NCI-H1048 (cell line): ENCODE data around the gene ELL2.

Experiments
- DNase-seq: peaks from one replicate; lab custom pipeline; 2025; lab: John Stamatoyannopoulos, UW

ELL2 gene

DNA sequence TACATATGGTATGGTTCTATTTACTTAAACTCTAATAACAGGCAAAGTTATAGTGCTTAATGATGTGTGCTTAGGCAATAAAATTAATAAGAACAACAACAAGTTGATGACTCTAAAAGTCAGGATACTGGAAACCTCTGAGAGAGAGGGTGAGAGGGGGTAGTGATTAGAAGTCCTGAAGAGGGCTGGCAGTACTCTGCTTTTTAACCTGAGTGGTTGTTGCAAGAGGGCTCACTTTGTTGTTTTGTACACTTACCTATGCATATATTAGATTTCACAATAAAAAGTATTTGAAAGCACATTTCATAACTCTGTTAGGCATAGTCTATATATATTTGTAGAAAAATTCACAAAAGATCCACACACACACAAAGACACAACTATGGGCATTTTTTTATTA lies 21.4 kb upstream of the ELL2 start:
- DNase-seq, result no peak

DNA sequence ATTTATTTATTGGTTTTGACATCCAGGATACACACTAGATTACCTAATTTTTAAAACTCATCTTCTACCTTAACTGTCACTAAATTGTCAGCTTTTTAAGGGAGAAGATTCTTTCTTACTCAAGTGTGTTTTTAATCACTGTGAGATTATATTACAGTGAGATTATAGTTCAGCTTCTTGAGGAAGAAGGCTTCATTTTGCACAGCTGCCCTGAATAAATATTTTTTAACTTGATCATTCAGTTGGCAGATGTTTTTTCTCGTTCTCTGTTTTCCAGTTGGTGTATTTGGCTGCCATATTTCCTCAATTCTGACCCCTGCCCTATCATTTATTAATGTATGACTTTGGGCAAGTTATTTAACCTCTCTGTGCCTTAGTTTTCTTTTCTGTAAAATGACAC lies 15.0 kb upstream of the ELL2 start:
- no peak for DNase-seq

DNA sequence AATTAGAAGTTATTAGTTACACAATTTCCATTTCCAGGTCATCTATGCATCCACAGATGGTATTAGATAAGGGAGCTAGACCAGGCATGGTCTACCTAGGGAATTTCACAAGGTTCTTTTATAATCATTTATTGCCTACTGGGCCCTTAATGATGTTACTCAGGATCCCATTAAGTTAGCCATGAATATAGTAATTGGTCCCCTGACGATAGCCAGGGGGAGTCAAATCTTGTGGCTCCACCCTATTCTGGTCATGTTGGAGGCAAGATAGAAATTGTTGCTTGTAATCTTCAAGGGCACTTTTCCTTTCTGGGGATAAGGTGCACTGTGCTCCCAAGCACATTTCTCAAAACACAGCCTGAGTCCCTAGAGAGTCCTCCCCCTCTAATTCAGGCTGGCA lies 14.1 kb upstream of the ELL2 start:
- DNase-seq, result no peak

- no peak for DNase-seq
Observed at GRCh38 chr5:95973793-95974325, 12.2 kb upstream of the ELL2 start.

DNA sequence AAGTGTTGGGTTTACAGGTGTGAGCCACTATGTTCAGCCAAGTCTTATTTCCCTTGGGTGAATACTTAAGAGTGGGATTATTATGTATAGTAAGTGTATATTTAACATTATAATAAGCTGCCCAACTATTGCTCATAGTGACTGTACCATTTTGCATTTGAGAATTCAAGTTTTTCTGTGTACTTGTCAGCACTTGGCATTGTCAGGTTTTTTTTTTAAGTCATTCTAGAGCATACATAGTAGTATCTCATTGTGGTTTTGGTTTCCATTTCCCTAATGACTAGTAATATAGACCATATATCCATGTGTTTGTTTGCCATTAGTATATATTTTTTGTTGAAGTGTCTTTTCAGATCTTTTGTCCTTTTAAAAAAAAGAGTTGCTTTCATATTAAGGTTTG lies 10.5 kb upstream of the ELL2 start:
- DNase-seq, result no peak

- DNase-seq, result no peak
Observed at GRCh38 chr5:95970359-95970704, 8.7 kb upstream of the ELL2 start.

DNA sequence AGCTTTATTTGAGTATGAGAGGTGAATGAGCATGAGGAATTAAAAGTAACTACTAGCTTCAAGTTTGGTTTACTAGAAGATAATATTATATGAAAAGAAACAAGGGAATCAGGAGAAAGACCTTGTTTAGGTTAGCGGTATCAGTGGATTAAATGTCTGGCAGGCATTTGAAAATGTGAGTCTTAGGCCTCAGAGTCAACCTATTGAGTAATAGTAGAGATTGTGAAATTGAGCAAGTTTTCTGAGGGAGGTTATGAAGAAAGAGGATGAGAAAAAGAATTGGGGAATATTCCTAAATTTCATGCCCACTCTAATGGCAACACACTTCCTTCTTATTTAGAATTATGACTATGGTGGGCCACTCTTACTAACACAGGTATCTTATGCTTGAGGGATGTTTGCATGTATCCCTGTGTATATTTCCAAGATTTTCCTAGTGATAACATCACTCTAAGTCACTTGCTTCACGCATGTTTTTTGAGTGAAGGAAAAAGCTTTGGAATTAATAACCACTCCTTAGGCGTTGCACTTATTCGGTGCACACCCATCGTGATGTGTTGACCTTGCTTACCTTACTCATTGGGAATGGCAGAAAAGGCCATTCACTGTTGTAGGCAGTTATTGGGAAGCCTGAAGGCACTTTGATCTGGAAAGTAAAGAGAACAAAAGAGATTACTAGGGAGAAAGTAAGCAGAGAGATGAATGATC lies 8.2 kb upstream of the ELL2 start:
- no peak for DNase-seq

GRCh38 chr5:95969055-95969454 lies 7.4 kb upstream of the ELL2 start:
- no peak for DNase-seq

- DNase-seq, result no peak
Observed at GRCh38 chr5:95967236-95967635, 5.6 kb upstream of the ELL2 start.

DNA sequence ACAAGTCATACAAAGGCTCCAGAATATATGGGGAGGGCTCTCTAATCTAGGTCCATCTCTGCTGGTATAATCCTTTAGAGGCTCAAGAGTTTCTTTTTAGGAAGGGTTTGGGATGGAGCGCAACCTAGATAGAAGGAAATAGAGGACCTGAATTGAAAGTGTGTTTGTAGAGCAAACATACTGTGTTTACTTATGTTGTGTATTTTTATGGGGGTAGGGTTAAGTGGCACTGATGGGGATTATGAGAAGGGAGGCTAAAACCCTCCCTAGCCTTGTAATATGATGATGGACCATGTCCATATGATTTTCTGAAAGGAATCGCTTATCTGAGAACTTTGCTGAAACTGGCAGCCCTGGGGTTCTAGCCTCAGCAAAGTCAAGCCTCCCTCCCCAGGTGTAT lies 4.4 kb upstream of the ELL2 start:
- no peak for DNase-seq

- no peak for DNase-seq
Observed at GRCh38 chr5:95963650-95964410, 2.2 kb upstream of the ELL2 start.

DNA sequence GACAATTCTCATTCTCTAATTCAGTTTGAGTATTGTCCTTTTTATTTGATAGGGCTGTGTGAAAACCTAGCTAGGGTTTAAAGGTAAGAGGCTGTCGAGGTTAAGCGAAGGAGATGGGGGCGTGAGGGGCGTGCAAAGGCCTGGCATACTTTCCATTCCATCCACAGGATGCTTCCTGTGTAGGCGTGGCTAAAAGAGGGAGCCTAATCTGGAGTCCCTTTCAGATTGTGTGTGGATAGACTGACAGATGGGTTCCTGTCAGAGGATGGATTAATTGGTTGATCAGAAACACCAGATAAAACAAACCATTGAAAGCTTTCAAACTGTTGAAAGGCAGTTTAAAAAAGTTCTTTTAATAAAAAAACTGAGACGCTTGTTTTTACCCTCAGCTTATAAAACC lies 1.1 kb upstream of the ELL2 start:
- no peak for DNase-seq

GRCh38 chr5:95962475-95962773 lies 773 bp upstream of the ELL2 start:
- DNase-seq, result no peak

- peak; percentile 40 for DNase-seq
Observed at GRCh38 chr5:95960667-95961616, 709 bp downstream of the ELL2 start.

- no peak for DNase-seq
Observed at GRCh38 chr5:95959888-95960666, 1.6 kb downstream of the ELL2 start.

DNA sequence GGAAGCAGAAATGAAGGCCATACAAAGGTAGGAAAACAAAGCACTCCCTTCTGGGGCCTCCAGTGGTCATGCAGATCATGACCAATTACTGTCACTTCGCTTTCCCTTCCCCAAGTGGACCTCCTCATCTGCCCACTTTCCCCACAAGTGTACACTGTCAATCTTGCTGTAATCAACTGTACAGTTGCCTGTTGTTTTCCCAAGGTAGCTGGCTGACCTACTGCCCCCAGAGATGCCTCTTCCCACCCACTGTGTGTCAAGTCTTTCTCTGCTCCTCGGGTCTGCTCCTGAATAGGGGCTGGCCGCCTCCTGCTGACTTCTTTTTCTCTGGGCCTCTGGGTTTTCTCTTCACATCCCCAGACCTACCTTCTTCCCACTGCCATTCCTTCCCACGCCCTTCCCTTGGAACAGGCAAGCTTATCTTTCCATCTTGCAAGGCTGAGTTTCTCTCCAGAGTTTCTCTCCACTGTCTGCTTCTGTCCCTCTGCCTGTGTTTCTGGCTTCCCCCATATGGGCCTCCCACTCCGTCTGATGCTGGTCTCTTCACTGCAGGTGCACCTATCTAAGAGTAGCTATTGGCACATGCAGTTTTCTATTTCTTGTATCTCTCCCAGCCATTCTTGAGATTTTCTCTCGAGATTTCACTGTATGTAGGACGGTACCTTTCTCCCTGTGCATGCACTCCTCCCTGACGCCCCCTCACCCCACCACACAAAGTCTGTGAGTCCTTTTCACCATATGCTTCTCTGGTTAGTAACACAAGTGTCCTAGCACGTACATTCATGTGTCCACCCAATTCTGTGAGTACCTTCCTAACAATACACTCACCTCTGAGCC lies 2.4 kb downstream of the ELL2 start:
- DNase-seq, result no peak

DNA sequence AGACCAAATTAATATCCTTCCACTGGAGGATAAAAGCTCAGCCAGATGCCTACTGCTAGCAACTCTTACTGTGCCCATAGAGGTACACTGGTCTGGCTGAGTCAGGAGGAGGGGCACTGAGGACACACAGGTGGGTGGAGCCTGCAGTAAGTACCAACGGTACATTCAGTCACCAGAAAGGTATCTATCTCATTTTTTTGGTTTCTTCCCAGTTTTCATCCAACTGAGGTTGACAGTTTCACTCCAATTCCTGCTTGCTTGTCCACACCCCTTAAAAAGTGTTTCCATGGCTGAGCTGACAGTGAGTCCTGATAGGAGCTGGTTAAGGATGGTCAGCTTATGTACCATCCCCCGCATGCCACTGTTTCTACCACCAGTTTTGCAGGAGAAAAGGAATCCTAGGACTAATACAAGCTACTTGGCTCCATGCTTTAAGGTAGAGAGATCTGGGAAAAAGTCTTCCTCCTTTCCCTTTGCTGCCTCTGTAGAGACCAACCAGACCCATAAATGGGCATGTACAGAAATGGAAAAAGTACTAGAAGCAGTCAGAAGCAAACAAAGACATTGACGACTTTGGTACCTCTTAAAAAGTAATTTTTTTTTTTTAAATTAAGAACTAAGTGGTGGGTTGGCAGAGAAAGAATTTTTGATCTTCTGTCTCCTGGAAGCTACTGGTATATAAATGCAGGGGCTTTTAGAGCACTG lies 3.2 kb downstream of the ELL2 start:
- no peak for DNase-seq

DNA sequence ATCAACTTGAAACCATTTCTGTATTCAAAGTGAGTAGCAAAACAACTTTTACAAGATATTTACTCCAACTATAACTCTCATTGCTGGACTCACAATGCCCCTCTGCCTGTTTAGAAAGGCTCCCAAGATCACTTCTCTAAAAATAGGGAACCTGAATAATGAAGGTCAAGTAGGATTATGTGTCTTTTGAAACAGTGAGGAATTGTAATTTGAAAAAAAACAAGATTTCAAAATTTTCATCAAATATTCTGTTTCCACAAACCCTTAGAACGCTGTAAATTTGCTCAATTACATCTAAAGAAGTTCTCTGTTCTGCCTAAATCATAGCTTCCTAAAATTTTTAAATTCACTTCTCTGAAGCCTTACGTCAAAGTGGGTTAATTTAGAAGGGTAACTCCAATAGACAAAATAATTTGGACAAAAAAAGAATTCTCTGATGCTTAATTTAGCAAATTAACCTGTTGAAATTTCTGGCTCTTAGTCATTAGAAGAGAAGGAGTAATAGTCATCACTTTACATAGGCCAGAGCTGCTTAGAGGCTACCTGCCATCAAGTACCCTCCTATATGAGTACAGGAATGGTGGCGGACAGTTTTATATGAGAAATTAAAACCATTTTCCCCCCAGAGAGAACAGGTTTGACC lies 4.0 kb downstream of the ELL2 start:
- no peak for DNase-seq

- DNase-seq, result no peak
Observed at GRCh38 chr5:95956900-95957293, 4.8 kb downstream of the ELL2 start.
